Measurements from ENCODE around the gene USH2A.

Gene USH2A

GRCh38 chr1:215600258-215600792, 822.9 kb downstream of the USH2A start:
- intact Hi-C loops (cut with micrococcal nuclease) = loop anchor here (10.0 kb wide), 1 partner anchor 966 kb away; no protein-coding TSS in a partner anchor
- no peak overlapping the region for H3K27ac Mint-ChIP-seq
- no peak overlapping the region for H3K4me3 Mint-ChIP-seq
- H3K36me3 Mint-ChIP-seq (ENCODE audit: low read depth) = peaks cover 55% of the 10 kb centered on the region
- H3K4me1 Mint-ChIP-seq (ENCODE audit: low read depth) = peaks cover 5% of the 10 kb centered on the region
- H3K27me3 Mint-ChIP-seq = no peaks in the 10 kb centered on the region
- no peaks in the 10 kb centered on the region for H3K9me3 Mint-ChIP-seq

- no peak overlapping the region for H3K4me3 Mint-ChIP-seq
- H3K27ac Mint-ChIP-seq = no peak overlapping the region
- intact Hi-C loops (cut with micrococcal nuclease) = loop anchor here (10.0 kb wide), 1 partner anchor 965 kb away; no protein-coding TSS in a partner anchor
- H3K9me3 Mint-ChIP-seq = no peaks in the 10 kb centered on the region
- peaks cover 5% of the 10 kb centered on the region for H3K4me1 Mint-ChIP-seq (ENCODE audit: low read depth)
- H3K36me3 Mint-ChIP-seq (ENCODE audit: low read depth) = peaks cover 53% of the 10 kb centered on the region
- H3K27me3 Mint-ChIP-seq = no peaks in the 10 kb centered on the region
These were observed 823.7 kb downstream of the USH2A start for GRCh38 chr1:215599418-215600074.

DNA sequence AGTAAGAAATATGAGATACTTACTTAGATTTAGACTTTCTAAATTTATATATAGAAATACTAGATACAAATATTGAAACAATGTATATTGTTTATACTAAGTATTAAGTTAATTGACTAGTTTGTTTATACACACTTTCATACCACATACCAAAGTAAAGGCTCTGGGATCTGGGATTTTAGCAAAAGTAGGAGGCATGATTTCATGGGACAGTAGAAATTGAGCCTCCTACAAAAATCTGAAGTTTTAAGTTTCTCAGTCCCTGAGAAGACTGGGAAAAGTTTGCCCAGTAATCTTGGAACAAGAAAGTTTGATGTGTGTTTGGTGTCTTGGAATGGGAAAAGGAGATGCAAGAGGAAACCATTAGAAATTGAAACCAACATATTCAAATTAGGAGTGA, 825.3 kb downstream of the USH2A start:
- H3K36me3 Mint-ChIP-seq (ENCODE audit: low read depth) = peaks cover 39% of the 10 kb centered on the region
- no peaks in the 10 kb centered on the region for H3K27me3 Mint-ChIP-seq
- intact Hi-C loops (cut with micrococcal nuclease) = no loop called here
- no peak overlapping the region for H3K27ac Mint-ChIP-seq
- H3K4me3 Mint-ChIP-seq = no peak overlapping the region
- H3K9me3 Mint-ChIP-seq = no peaks in the 10 kb centered on the region
- peaks cover 5% of the 10 kb centered on the region for H3K4me1 Mint-ChIP-seq (ENCODE audit: low read depth)

DNA sequence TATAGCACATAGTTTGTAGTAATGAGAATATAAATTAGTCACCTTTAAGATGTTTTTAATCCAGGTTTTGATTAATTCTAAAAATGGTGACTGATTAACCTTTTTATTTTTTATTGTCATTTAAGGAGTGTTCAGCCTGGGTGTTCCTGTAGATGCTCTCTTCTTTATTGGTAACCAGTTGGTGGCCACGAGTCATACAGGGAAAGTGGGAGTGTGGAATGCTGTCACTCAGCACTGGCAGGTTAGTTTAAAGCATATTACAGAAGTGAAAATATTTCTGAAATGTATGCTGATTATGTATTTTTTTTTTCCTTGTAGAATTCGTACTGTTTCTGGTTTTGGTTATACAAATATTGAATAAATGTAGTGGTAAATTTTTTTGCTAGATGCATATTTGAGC, 828.0 kb downstream of the USH2A start:
- Mint-ChIP-seq H3K9me3 (no peaks in the 10 kb centered on the region), H3K27ac (no peak overlapping the region), H3K36me3 (ENCODE audit: low read depth) (peaks cover 35% of the 10 kb centered on the region), H3K4me3 (no peak overlapping the region), H3K27me3 (no peaks in the 10 kb centered on the region), H3K4me1 (ENCODE audit: low read depth) (peaks cover 2% of the 10 kb centered on the region)
- intact Hi-C loops (cut with micrococcal nuclease) = no loop called here

GRCh38 chr1:215594640-215595039, 828.6 kb downstream of the USH2A start:
- Mint-ChIP-seq H3K9me3 (no peaks in the 10 kb centered on the region), H3K4me3 (no peak overlapping the region), H3K36me3 (ENCODE audit: low read depth) (peaks cover 37% of the 10 kb centered on the region), H3K27me3 (no peaks in the 10 kb centered on the region), H3K4me1 (ENCODE audit: low read depth) (no peaks in the 10 kb centered on the region), H3K27ac (no peak overlapping the region)
- intact Hi-C loops (cut with micrococcal nuclease) = no loop called here

GRCh38 chr1:215590779-215591491, 832.3 kb downstream of the USH2A start:
- intact Hi-C loops (cut with micrococcal nuclease) = no loop called here
- no peak overlapping the region for H3K27ac Mint-ChIP-seq
- peaks cover 29% of the 10 kb centered on the region for H3K36me3 Mint-ChIP-seq (ENCODE audit: low read depth)
- H3K9me3 Mint-ChIP-seq = no peaks in the 10 kb centered on the region
- peaks cover 6% of the 10 kb centered on the region for H3K4me1 Mint-ChIP-seq (ENCODE audit: low read depth)
- no peaks in the 10 kb centered on the region for H3K27me3 Mint-ChIP-seq
- no peak overlapping the region for H3K4me3 Mint-ChIP-seq

DNA sequence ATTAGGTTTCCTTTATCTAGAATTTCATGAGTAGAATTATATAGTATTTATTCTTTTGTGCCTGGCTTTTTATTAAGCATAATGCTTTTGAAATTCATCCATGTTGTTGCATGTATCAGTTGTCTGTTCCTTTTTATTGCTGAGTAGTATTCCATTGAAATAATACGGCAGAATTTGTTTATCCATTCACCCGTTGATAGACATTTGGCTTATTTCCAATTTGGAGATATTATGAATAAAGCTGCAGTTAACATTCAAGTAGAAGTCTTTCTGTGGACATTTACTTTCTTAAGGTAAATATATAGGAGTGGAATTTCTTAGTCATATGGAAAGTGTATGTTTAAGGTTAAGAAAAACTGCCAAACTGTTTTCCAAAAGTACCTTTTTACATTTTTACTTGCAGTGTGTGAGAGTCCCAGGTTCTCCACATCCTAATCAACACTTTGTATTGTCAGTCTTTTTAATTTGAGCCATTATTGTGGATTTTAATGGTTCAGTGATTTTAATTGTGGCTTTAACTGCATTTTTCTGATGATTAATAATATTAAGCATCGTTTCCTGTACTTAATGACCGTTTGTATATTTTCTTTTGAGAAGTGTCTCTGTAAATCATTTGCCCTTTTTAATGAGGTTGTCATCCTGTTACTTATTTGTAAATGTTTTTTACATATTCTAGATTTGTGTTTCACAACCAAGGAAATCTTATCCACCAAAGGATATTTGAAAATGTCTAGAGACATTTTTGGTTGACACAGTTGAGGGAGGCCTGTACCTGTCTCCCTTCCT, 833.4 kb downstream of the USH2A start:
- peaks cover 22% of the 10 kb centered on the region for H3K36me3 Mint-ChIP-seq (ENCODE audit: low read depth)
- H3K9me3 Mint-ChIP-seq = no peaks in the 10 kb centered on the region
- H3K4me3 Mint-ChIP-seq = no peak overlapping the region
- intact Hi-C loops (cut with micrococcal nuclease) = no loop called here
- H3K4me1 Mint-ChIP-seq (ENCODE audit: low read depth) = peaks cover 6% of the 10 kb centered on the region
- H3K27ac Mint-ChIP-seq = no peak overlapping the region
- no peaks in the 10 kb centered on the region for H3K27me3 Mint-ChIP-seq

- H3K36me3 Mint-ChIP-seq (ENCODE audit: low read depth) = peaks cover 29% of the 10 kb centered on the region
- H3K4me1 Mint-ChIP-seq (ENCODE audit: low read depth) = peaks cover 6% of the 10 kb centered on the region
- no peaks in the 10 kb centered on the region for H3K27me3 Mint-ChIP-seq
- no peak overlapping the region for H3K27ac Mint-ChIP-seq
- no peak overlapping the region for H3K4me3 Mint-ChIP-seq
- intact Hi-C loops (cut with micrococcal nuclease) = no loop called here
- H3K9me3 Mint-ChIP-seq = no peaks in the 10 kb centered on the region
These were observed 838.9 kb downstream of the USH2A start for GRCh38 chr1:215584389-215584788.

- intact Hi-C loops (cut with micrococcal nuclease) = no loop called here
- Mint-ChIP-seq H3K4me3 (no peak overlapping the region), H3K4me1 (ENCODE audit: low read depth) (peaks cover 6% of the 10 kb centered on the region), H3K36me3 (ENCODE audit: low read depth) (peaks cover 33% of the 10 kb centered on the region), H3K27ac (no peak overlapping the region), H3K9me3 (no peaks in the 10 kb centered on the region), H3K27me3 (no peaks in the 10 kb centered on the region)
These were observed 840.0 kb downstream of the USH2A start for GRCh38 chr1:215583185-215583749.

- Mint-ChIP-seq H3K4me1 (ENCODE audit: low read depth) (peaks cover 6% of the 10 kb centered on the region), H3K36me3 (ENCODE audit: low read depth) (peaks cover 36% of the 10 kb centered on the region), H3K27me3 (no peaks in the 10 kb centered on the region), H3K27ac (no peak overlapping the region), H3K4me3 (no peak overlapping the region), H3K9me3 (no peaks in the 10 kb centered on the region)
- intact Hi-C loops (cut with micrococcal nuclease) = no loop called here
These were observed 841.4 kb downstream of the USH2A start for GRCh38 chr1:215581896-215582295.
